Embryonic facial prominence (tissue), 1 donor: ENCODE measurements around the gene ZNF710.
"Not testable (repeated sequence)": the region's sequence is repeated elsewhere in the genome, so short reads cannot be mapped to it uniquely, and the experiment has no call there.

Source experiments
- DNase-seq: peaks from one replicate; pipeline ENCODE4 v3.0.0-alpha.2; 2016; ENCODE audit errors: extremely low spot score

The ZNF710 gene

GRCh38 chr15:90062023-90062442, 60.9 kb downstream of the ZNF710 start:
- peak; percentile 48 for DNase-seq

GRCh38 chr15:90062462-90062932, 61.4 kb downstream of the ZNF710 start:
- DNase-seq, result no peak

- DNase-seq, result no peak
Observed at GRCh38 chr15:90062973-90063769, 62.0 kb downstream of the ZNF710 start.

GRCh38 chr15:90063770-90064247, 62.7 kb downstream of the ZNF710 start:
- no peak for DNase-seq

GRCh38 chr15:90064911-90065681, 64.0 kb downstream of the ZNF710 start:
- DNase-seq, result no peak

GRCh38 chr15:90065682-90066049, 64.5 kb downstream of the ZNF710 start:
- no peak for DNase-seq

- no peak for DNase-seq
Observed at GRCh38 chr15:90067181-90067952, 66.2 kb downstream of the ZNF710 start.

- no peak for DNase-seq
Observed at GRCh38 chr15:90067953-90068606, 67.0 kb downstream of the ZNF710 start.

GRCh38 chr15:90070623-90071022, 69.5 kb downstream of the ZNF710 start:
- not testable (repeated sequence) for DNase-seq

- DNase-seq, result no peak
Observed at GRCh38 chr15:90071220-90071807, 70.2 kb downstream of the ZNF710 start.

- DNase-seq, result no peak
Observed at GRCh38 chr15:90072978-90073640, 72.0 kb downstream of the ZNF710 start.

GRCh38 chr15:90074023-90074422, 72.9 kb downstream of the ZNF710 start:
- no peak for DNase-seq

GRCh38 chr15:90074916-90075315, 73.8 kb downstream of the ZNF710 start:
- no peak for DNase-seq

- no peak for DNase-seq
Observed at GRCh38 chr15:90075420-90076289, 74.5 kb downstream of the ZNF710 start.

GRCh38 chr15:90076716-90077115, 75.6 kb downstream of the ZNF710 start:
- DNase-seq, result no peak

- no peak for DNase-seq
Observed at GRCh38 chr15:90078965-90079364, 77.8 kb downstream of the ZNF710 start.

GRCh38 chr15:90079619-90080457, 78.7 kb downstream of the ZNF710 start:
- no peak for DNase-seq

GRCh38 chr15:90080458-90080755, 79.3 kb downstream of the ZNF710 start:
- no peak for DNase-seq
